GM18517 (cell line): ENCODE data around the gene ALG14.
A peak's percentile ranks its signal among the peaks of the same experiment; 100 is the strongest.

ENCODE experiments used
- ATAC-seq: cut with Tn5 transposase; IDR thresholded peaks from one replicate; pipeline ENCODE4 v1.9.1; 2021; ENCODE audit warnings: mild to moderate bottlenecking, moderate library complexity; ENCODE audit not compliant: unreplicated experiment

Gene ALG14

GRCh38 chr1:94935034-94935433, 137.7 kb downstream of the ALG14 start:
- no peak for ATAC-seq

- ATAC-seq = no peak
Measured at GRCh38 chr1:94934551-94934950, 138.2 kb downstream of the ALG14 start.

- ATAC-seq = no peak
Measured at GRCh38 chr1:94931254-94931841, 141.4 kb downstream of the ALG14 start.

- ATAC-seq = no peak
Measured at GRCh38 chr1:94929351-94930217, 143.2 kb downstream of the ALG14 start.

GRCh38 chr1:94928293-94928939, 144.3 kb downstream of the ALG14 start:
- ATAC-seq = no peak

- peak; percentile 47 for ATAC-seq
Measured at GRCh38 chr1:94927405-94928175, 145.2 kb downstream of the ALG14 start.

- ATAC-seq = peak; percentile 71
Measured at GRCh38 chr1:94926915-94927404, 145.8 kb downstream of the ALG14 start, which contains the start of gene CNN3. Gene CNN3, minus strand, starts transcription at chr1:94927110. Its CDS starts 216 bp downstream, at chr1:94926894.

- ATAC-seq = peak; percentile 26
Measured at GRCh38 chr1:94926126-94926914, 146.4 kb downstream of the ALG14 start.

- no peak for ATAC-seq
Measured at GRCh38 chr1:94925561-94926125, 147.1 kb downstream of the ALG14 start.

- ATAC-seq = no peak
Measured at GRCh38 chr1:94925004-94925403, 147.7 kb downstream of the ALG14 start.
